Fibroblast of pulmonary artery (primary cell): ENCODE measurements around the gene HTR2A.
A peak's percentile ranks its signal among the peaks of the same experiment; 100 is the strongest.
"Not testable (repeated sequence)": the region's sequence is repeated elsewhere in the genome, so short reads cannot be mapped to it uniquely, and the experiment has no call there.

Experiments used
- DNase-seq: peaks from one replicate; pipeline ENCODE4 v3.0.0-alpha.2; 2010; ENCODE audit warnings: low read depth
- H3K4me3 ChIP-seq: replicated peaks from 2 replicates; pipeline ENCODE4 v1.5.1; 2011; ENCODE audit warnings: low read depth, mild to moderate bottlenecking, control low read depth, low read length, moderate library complexity
- TF ChIP-seq, protein P1 (sequence below): IDR thresholded peaks from 2 replicates; pipeline ENCODE4 v1.5.1; 2011; ENCODE audit warnings: mild to moderate bottlenecking, control low read depth, low read length, inconsistent platforms; ENCODE audit errors: missing control alignments

The HTR2A gene

DNA sequence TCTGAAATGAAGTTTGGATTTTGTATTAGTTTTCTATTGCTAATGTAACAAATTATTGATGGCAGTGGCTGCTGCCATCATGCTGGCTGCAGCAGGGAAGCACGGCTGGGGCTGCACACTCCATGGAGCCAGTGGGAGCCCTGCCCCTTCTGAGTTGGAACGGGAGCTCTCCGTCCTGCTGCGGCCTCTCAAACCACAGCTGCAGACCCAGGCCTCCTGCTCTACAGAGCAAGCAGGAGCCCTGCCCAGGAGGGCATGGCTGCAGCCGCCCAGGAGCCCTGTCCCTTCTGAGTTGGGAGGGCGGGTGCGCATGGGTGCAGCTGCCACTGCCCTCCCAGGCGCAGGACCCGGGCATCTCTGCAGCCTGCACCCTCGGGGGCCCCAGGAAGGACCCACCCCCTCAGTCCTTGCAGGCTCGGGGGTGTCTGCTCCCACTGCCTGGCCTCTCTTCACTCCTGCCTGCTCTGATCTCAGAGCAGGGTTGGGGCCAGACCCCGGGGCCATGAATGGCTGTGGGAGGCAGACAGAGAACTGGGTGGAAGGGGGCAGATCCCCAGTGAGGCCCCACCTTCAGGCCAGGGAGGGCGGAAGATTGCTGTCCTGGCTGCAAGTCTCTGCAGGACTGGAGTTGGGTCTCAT, 78.9 kb downstream of the HTR2A start:
- no peak overlapping the region for H3K4me3 ChIP-seq
- TF ChIP-seq, protein P1, sequence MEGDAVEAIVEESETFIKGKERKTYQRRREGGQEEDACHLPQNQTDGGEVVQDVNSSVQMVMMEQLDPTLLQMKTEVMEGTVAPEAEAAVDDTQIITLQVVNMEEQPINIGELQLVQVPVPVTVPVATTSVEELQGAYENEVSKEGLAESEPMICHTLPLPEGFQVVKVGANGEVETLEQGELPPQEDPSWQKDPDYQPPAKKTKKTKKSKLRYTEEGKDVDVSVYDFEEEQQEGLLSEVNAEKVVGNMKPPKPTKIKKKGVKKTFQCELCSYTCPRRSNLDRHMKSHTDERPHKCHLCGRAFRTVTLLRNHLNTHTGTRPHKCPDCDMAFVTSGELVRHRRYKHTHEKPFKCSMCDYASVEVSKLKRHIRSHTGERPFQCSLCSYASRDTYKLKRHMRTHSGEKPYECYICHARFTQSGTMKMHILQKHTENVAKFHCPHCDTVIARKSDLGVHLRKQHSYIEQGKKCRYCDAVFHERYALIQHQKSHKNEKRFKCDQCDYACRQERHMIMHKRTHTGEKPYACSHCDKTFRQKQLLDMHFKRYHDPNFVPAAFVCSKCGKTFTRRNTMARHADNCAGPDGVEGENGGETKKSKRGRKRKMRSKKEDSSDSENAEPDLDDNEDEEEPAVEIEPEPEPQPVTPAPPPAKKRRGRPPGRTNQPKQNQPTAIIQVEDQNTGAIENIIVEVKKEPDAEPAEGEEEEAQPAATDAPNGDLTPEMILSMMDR = no peak
- no peak for DNase-seq

DNA sequence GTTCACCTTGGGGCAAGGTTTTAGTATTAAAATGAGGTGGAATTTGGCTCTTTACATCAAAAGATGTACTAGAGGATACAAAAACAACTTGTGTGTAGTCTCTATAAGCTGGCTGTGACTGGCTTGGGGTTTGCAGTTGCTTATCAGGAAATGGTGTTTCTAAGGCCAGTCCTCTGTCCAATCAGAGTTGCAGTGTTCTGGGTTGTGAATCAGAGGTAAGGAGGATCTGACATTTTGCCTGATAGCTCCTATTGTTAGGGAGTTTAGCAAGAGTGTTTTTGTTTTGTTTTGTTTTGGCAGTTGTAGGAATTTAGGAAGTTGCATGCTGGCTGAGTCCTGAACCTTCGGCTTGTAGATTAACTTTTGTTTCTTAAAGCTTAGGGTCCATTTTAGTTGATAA, 79.8 kb downstream of the HTR2A start:
- DNase-seq = peak; percentile 82
- H3K4me3 ChIP-seq = no peak overlapping the region
- TF ChIP-seq, protein P1 = no peak

DNA sequence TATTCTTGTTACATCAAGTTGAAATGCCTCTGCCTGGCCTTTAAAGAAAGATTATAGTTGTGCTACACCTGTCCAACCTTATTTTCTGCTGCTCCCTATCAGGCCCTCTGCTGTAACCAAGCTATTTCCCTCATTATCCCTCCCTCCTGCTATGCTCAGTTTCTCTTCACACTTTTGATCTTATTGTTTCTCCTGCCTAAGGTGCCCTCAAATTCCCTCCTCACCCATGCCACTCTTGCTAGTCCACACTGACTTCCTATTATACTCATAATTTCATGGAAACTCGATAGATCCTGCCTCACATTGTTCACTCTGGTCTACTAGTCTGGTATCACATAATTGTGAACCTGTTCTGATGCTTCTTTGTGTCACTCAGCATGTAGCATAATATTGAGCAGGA, 80.5 kb downstream of the HTR2A start:
- TF ChIP-seq, protein P1 = no peak
- H3K4me3 ChIP-seq = no peak overlapping the region
- DNase-seq = no peak

- TF ChIP-seq, protein P1 = no peak
- no peak overlapping the region for H3K4me3 ChIP-seq
These were observed 84.5 kb downstream of the HTR2A start for GRCh38 chr13:46812301-46812797.

DNA sequence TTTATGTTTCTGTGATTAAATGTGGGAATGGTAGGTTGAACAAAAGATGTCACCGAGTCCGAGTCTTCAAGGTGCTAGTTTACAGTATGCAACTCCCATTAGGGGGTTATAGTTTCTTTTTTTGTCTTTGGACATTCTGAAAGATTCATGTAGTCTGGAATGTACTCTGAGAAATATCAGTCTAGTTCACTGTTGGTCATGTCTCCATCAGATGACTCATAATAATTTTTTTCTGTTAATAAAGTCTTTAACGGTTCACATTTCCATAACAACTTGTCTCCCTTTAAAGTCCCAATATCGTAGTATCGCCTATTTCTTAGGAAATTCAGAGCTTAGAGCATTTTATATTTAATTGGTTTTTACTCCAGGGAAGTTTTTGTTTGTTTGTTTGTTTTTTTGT, 86.4 kb downstream of the HTR2A start:
- H3K4me3 ChIP-seq = no peak overlapping the region
- DNase-seq = no peak
- TF ChIP-seq, protein P1 = no peak

More at GRCh38 chr13:46812301-46812797, 84.5 kb downstream of the HTR2A start:
- no peak for DNase-seq

DNA sequence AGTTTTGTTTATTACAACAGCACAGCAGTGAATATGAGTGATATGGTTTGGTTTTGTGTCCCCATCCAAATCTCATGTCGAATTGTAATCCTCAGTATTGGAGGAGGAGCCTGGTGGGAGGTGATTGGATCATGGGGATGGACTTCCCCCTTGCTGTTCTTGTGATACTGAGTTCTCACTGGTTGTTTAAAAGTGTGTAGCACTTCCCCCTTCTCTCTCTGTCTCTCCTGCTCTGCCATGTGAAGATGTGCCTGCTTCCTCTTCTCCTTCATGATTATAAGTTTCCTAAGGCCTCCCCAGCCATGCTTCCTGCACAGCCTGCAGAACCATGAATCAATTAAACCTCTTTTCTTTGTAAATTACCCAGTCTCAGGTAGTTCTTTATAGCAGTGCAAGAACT, 91.9 kb downstream of the HTR2A start:
- not testable (repeated sequence) for H3K4me3 ChIP-seq, DNase-seq

DNA sequence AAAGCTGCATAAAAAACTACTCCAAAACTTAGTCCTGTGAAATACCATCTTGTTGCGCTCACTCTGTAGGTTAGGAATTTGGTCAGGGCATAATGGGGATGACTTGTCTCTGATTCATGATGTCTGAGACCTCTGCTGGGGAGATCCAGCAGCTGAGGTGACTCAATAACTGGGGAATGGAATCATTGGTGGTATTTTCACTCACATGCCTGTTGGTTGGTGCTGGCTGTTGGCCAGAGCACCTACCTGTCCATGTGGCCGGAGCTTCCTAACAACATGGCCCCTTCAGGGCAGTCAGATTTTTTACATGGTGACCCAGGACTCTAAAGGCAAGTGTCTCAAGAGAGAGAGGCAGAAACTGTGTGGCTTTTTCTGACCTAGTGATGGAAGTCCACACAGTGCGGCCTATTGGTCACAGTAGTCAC, 92.5 kb downstream of the HTR2A start:
- TF ChIP-seq, protein P1 = no peak
- DNase-seq = peak; percentile 82
- no peak overlapping the region for H3K4me3 ChIP-seq
